Upper lobe of left lung (tissue), 6 donors: Measurements from ENCODE around the gene ZNF10. TPM values are rescaled to one million over a fixed set of nuclear protein-coding genes. Genes with fewer than 3 reads are reported as not detected.

Experiments used
- ATAC-seq, 2 donors: fragments of 200-7000 bp; cut with Tn5 transposase; one replicate each; pipeline ENCODE4 v1.9.1; 2022; ENCODE audit warnings: mild to moderate bottlenecking in 2 of 2, moderate library complexity in 2 of 2; ENCODE audit not compliant: low FRiP score in 2 of 2
- DNase-seq, 2 donors: peaks; one replicate each; pipeline ENCODE4 v3.0.0-alpha.2; 2019 to 2020
- H3K27ac ChIP-seq, 4 donors: fragments of 200-600 bp; sonication (generic); one replicate each; pipeline ENCODE4 v1.5.1; 2016 to 2019
- H3K27me3 ChIP-seq, 4 donors: fragments of 200-600 bp; sonication (generic); one replicate each; pipeline ENCODE4 v1.5.1; 2017 to 2019
- H3K36me3 ChIP-seq, 4 donors: fragments of 200-600 bp; sonication (generic); one replicate each; pipeline ENCODE4 v1.5.1; 2016 to 2019
- H3K4me1 ChIP-seq, 4 donors: fragments of 200-600 bp; sonication (generic); one replicate each; pipeline ENCODE4 v1.5.1; 2018 to 2019
- H3K4me3 ChIP-seq, 4 donors: fragments of 200-600 bp; sonication (generic); one replicate each; pipeline ENCODE4 v1.5.1; 2017 to 2019; ENCODE audit warnings: mild to moderate bottlenecking in 2 of 4, moderate library complexity in 1 of 4
- H3K9me3 ChIP-seq, 4 donors: fragments of 200-600 bp; sonication (generic); one replicate each; pipeline ENCODE4 v1.5.1; 2018 to 2019
- EP300 ChIP-seq, 4 donors: sonication (generic); formaldehyde crosslinking; IDR thresholded peaks; one replicate each; pipeline ENCODE4 v1.5.1; 2017; ENCODE audit warnings: antibody characterized with exemption in 4 of 4, control low read depth in 2 of 4
- POLR2A ChIP-seq, 4 donors: fragments of 450-650 bp; IDR thresholded peaks; one replicate each; pipeline ENCODE4 v1.5.1; 2016 to 2017; ENCODE audit warnings: antibody characterized with exemption in 4 of 4, mild to moderate bottlenecking in 2 of 4
- POLR2AphosphoS5 ChIP-seq, 2 donors: sonication (generic); formaldehyde crosslinking; IDR thresholded peaks; one replicate each; pipeline ENCODE4 v1.5.1; 2017; ENCODE audit warnings: antibody characterized with exemption in 2 of 2
- WGBS, 2 donors: methylation state at CpG; one replicate each; pipeline ENCODE4 v1.1.5; 2017 to 2018; 5-methylcytosine and 5-hydroxymethylcytosine counted together
- total RNA-seq, 6 donors: library from RNA; depleted of rRNA in 4 of 6; stranded (reverse); fragments of >200 nt in 4 of 6; gene quantifications; one replicate each; pipeline versions ENCODE4 v1.1.0 to v1.2.1, GENCODE V29; 2016 to 2021
- TF ChIP-seq, protein P1 (sequence below), 6 experiments: fragments of 450-650 bp in 4 of 6; fragments of 200-600 bp in 2 of 6; sonication (generic) in 2 of 6; IDR thresholded peaks; one replicate each; pipeline ENCODE4 v1.5.1; 2016 to 2019; ENCODE audit warnings: antibody characterized with exemption in 6 of 6
- donor health status: DM: no; HTN: no; CAD: no; lungs with moderate emphysema.
- donor health status: DM: no; HTN: yes; CAD: no; lungs with severe emphysema.

The ZNF10 gene
- total RNA-seq = 10 to 100 TPM in 2 of 6 donors, 1 to 10 TPM in 4; 1.1 to 16.8 (median 7.7) TPM

DNA sequence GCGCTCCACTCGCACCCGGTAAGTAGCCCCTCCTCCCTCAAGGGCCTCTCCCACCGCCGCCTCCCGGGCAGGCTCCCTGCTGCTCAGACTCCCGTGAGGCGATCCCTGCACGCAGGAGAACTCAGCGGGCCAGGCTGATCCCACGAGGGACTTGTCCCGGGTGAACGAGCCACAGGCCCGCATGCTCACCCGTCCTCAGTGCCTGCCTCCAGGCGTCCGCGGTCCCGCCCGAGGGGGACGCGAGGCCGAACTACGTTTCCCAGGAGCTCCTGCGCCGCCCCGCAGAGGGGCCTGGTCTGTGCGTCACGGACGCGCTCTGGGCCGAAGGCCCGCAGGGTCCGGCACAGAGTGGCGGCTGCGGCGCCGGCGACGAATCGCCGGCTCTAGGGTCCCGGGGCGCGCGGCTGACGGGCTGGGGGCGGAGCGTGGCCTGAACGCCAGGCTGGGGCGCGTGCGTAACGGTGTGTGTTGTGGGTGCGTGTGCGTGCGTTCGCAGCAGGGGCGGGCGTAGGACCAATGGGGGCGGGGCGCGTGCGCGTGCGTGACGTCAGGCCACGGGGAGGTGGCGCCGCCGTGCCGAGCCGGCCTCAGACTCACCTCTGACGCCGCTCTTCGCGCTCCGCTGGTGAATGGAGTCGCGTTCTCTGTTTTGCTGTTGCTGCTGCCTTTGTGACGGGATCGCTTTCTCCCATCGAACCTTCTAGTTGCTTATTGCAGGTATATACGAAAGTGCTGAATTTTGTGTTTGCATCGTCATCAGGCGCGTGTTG is at the start of gene ZNF10, which contains the start of gene ZNF891:
Gene ZNF10 (plus strand): TSS at position 590 of the 770 bp plus-strand sequence. CDS start 13,866 bp downstream, outside the sequence.
Gene ZNF891 (minus strand): TSS at position 237 of the 770 bp plus-strand sequence. CDS start 8,356 bp downstream, outside the sequence.
- Histone ChIP-seq H3K4me3 (peak within 1 kb of the TSS; percentile 62 to 92 (median 72)), H3K27me3 (no peaks in the 10 kb centered on the region), H3K9me3 (peaks cover 29 to 69% (median 65%) of the 10 kb centered on the region in 4 donors), H3K4me1 (peaks cover 0 to 7% (median 0%) of the 10 kb centered on the region in 4 donors), H3K27ac (peak within 1 kb of the TSS; percentile 91 to 97 (median 92)), H3K36me3 (peaks cover 2 to 26% (median 10%) of the 10 kb centered on the region in 4 donors)
- WGBS, 2 donors = 1% methylated on average over 28 to 30 of the region's 87 CpGs
- ATAC-seq (peak; percentile 99), DNase-seq (peak; percentile 95 to 100)
- TF ChIP-seq, protein P1, sequence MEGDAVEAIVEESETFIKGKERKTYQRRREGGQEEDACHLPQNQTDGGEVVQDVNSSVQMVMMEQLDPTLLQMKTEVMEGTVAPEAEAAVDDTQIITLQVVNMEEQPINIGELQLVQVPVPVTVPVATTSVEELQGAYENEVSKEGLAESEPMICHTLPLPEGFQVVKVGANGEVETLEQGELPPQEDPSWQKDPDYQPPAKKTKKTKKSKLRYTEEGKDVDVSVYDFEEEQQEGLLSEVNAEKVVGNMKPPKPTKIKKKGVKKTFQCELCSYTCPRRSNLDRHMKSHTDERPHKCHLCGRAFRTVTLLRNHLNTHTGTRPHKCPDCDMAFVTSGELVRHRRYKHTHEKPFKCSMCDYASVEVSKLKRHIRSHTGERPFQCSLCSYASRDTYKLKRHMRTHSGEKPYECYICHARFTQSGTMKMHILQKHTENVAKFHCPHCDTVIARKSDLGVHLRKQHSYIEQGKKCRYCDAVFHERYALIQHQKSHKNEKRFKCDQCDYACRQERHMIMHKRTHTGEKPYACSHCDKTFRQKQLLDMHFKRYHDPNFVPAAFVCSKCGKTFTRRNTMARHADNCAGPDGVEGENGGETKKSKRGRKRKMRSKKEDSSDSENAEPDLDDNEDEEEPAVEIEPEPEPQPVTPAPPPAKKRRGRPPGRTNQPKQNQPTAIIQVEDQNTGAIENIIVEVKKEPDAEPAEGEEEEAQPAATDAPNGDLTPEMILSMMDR (IDR thresholded peaks at IDR 0.05) = peak in 2 of 6 experiments; percentile 5 to 13
- TF ChIP-seq POLR2A (IDR thresholded peaks at IDR 0.05) = peak in 3 of 4 donors; percentile 78 to 86 (median 79)
- TF ChIP-seq EP300 (IDR thresholded peaks at IDR 0.05) = peak in 1 of 4 donors; percentile 61
- peak; percentile 62 to 92 for TF ChIP-seq POLR2AphosphoS5 (IDR thresholded peaks at IDR 0.05)

DNA sequence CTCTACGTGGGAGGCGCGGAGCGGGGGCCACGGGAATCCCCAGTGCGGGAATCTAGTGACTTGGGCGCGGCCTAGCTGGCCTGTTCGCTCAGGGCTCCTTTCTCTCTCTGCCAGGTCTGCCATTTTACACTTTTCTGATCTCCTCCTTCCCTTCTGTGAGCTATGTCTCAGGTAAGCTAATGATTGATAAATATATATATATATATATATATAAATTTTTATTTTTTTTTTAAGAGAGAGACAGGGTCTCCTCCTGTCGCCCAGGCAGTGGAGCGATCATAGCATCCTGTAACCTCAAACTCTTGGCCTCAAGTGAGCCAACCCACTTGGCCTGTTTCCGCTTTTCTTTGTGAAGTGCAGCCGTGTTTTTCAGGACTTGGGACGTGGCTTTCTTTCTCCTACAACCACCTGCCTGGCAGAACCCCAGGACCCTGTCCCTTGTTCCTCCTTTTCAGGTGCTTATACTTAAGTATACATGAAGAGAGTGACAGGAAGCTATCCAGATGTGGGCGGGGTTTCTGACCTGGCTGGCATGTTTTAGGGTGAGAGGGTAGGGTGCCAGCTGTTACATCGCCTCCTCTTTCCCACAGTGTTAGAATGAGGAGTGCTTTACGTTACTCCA is 49.2 kb upstream of the ZNF10 start:
- peak in 1 of 2 donors; percentile 21 for DNase-seq
- peaks cover 55 to 79% (median 74%) of the 10 kb centered on the region in 4 donors for H3K9me3 ChIP-seq
- ATAC-seq = peak in 1 of 2 donors; percentile 38

DNA sequence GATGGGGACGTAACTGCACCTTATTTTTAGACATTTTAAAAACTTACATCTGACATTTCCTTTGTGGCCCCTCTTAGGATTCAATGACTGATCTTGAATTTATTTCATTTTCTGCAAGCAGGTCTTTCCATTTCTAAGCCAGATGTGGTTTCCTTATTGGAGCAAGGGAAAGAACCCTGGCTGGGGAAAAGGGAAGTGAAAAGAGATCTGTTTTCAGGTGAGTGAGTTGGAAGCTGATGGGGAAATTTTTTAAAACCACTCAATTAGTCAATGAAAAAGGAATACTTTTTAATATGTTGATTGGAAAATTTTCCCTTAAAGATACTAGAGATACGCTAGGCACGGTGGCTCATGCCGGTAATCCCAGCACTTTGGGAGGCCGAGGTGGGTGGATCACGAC is 47.1 kb upstream of the ZNF10 start:
- WGBS, 2 donors = 96 to 98% methylated on average over 6 of the region's 6 CpGs

More for the DNA sequence above, 49.2 kb upstream of the ZNF10 start:
- H3K4me1 ChIP-seq = peaks cover 9 to 12% (median 9%) of the 10 kb centered on the region in 4 donors
- peaks cover 23 to 44% (median 38%) of the 10 kb centered on the region in 4 donors for H3K36me3 ChIP-seq
- no peaks in the 10 kb centered on the region for H3K27me3 ChIP-seq
- H3K27ac ChIP-seq = peak overlapping the region; percentile 95 to 98 (median 96)
- 30 to 33% methylated on average over 17 of the region's 17 CpGs for WGBS, 2 donors
- TF ChIP-seq, protein P1 (IDR thresholded peaks at IDR 0.05) = no peak
- no peak for TF ChIP-seq POLR2AphosphoS5 (IDR thresholded peaks at IDR 0.05)
- TF ChIP-seq POLR2A (IDR thresholded peaks at IDR 0.05) = no peak
- TF ChIP-seq EP300 (IDR thresholded peaks at IDR 0.05) = no peak
- peak overlapping the region; percentile 55 to 88 (median 74) for H3K4me3 ChIP-seq

DNA sequence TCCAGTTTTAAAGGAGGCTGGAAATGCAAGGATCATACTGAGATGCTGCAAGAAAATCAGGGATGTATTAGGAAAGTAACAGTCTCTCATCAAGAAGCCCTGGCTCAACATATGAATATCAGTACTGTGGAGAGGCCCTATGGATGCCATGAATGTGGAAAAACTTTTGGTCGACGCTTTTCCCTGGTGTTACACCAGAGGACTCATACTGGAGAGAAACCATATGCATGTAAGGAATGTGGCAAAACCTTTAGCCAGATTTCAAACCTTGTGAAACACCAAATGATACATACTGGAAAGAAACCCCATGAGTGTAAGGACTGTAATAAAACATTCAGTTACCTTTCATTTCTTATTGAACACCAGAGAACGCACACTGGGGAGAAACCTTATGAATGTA is 24.8 kb upstream of the ZNF10 start:
- Histone ChIP-seq H3K27ac (no peak overlapping the region), H3K4me1 (no peaks in the 10 kb centered on the region), H3K4me3 (no peak overlapping the region), H3K9me3 (peaks cover 99 to 100% (median 100%) of the 10 kb centered on the region in 4 donors), H3K36me3 (peaks cover 8 to 82% (median 61%) of the 10 kb centered on the region in 4 donors), H3K27me3 (no peaks in the 10 kb centered on the region)
- TF ChIP-seq POLR2A (IDR thresholded peaks at IDR 0.05) (no peak), EP300 (IDR thresholded peaks at IDR 0.05) (no peak), POLR2AphosphoS5 (IDR thresholded peaks at IDR 0.05) (no peak)
- TF ChIP-seq, protein P1 (IDR thresholded peaks at IDR 0.05) = no peak
- no peak for DNase-seq
- ATAC-seq = no peak
- 97 to 98% methylated on average over 3 of the region's 3 CpGs for WGBS, 2 donors

More for the DNA sequence above, 47.1 kb upstream of the ZNF10 start:
- ATAC-seq (no peak), DNase-seq (no peak)
- no peak for TF ChIP-seq POLR2AphosphoS5 (IDR thresholded peaks at IDR 0.05)
- TF ChIP-seq, protein P1 (IDR thresholded peaks at IDR 0.05) = no peak
- no peak for TF ChIP-seq POLR2A (IDR thresholded peaks at IDR 0.05)
- TF ChIP-seq EP300 (IDR thresholded peaks at IDR 0.05) = no peak
- Histone ChIP-seq H3K9me3 (peaks cover 65 to 81% (median 75%) of the 10 kb centered on the region in 4 donors), H3K36me3 (peaks cover 29 to 64% (median 56%) of the 10 kb centered on the region in 4 donors), H3K27me3 (no peaks in the 10 kb centered on the region), H3K27ac (no peak overlapping the region), H3K4me1 (peaks cover 9 to 12% (median 9%) of the 10 kb centered on the region in 4 donors), H3K4me3 (no peak overlapping the region)
